Mucosa of descending colon (tissue), 3 donors: ENCODE results near the gene SYNGR3. TPM values are rescaled to one million over a fixed set of nuclear protein-coding genes. Genes with fewer than 3 reads are reported as not detected.

Source experiments
- ATAC-seq: fragments of 200-7000 bp; cut with Tn5 transposase; one replicate; pipeline ENCODE4 v1.9.1; 2020; ENCODE audit warnings: mild to moderate bottlenecking, moderate library complexity
- DNase-seq, 3 donors: peaks; one replicate each; pipeline ENCODE4 v3.0.0-alpha.2; 2020
- H3K36me3 ChIP-seq: fragments of 200-600 bp; one replicate; pipeline ENCODE4 v1.8.0; 2021; ENCODE audit warnings: low read depth, mild to moderate bottlenecking
- H3K4me1 ChIP-seq: fragments of 200-600 bp; one replicate; pipeline ENCODE4 v1.8.0; 2021; ENCODE audit warnings: low read depth, mild to moderate bottlenecking
- H3K4me3 ChIP-seq: fragments of 200-600 bp; one replicate; pipeline ENCODE4 v1.8.0; 2021; ENCODE audit warnings: mild to moderate bottlenecking
- H3K9me3 ChIP-seq: fragments of 200-600 bp; one replicate; pipeline ENCODE4 v1.8.0; 2021; ENCODE audit warnings: mild to moderate bottlenecking
- intact Hi-C, 2 donors: fragments of 100-400 bp; cut with DNase I in 1 of 2; cut with micrococcal nuclease in 1 of 2; formaldehyde crosslinking; loops; one replicate each; pipeline versions ENCODE4 v1.11.0 to v1.11.1; 2022; cut with DNase I, micrococcal nuclease
- total RNA-seq, 3 donors: library from RNA; stranded (reverse); fragmentation: NEBNext Ultra II Directional in 2 of 3; extraction: Animal tissue kit (Norgen Biotek cat#: 25700) in 2 of 3; gene quantifications; one replicate each; pipeline versions ENCODE4 v1.2.1 to v1.2.4, GENCODE V29; 2021 to 2023
- TF ChIP-seq, protein P1 (sequence below): fragments of 200-600 bp; IDR thresholded peaks from one replicate; pipeline ENCODE4 v1.8.0; 2022; ENCODE audit warnings: antibody characterized with exemption, mild to moderate bottlenecking
- donor health status: DM: no; HTN: no; CAD: no; lungs with moderate emphysema.
- donor health status: DM: no; HTN: no; CAD: no.
- donor health status: DM: no; HTN: yes; CAD: no.

The SYNGR3 gene
- total RNA-seq, 3 donors from 2014 or later, result 1.3 to 7.9 (median 1.5) TPM

DNA sequence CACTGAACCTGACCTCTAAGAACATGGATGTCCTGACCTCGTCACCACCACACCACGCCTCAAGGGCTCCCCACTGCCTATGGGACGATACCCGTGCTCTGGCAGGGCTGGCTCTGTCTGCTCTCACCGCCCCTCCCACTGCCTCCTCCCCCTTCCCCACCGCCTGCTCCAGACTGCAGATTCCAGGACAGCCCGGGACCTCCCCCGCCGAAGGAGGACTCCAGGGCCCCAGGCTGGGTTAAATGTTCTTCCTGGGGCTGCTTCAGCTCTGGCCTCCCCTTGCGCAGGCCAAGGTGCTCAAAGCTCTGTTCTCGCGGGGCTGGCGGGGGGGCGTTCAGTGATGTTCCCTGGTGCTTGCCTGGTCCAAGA lies 32.9 kb downstream of the SYNGR3 start:
- intact Hi-C loops, result loop anchor here (10.0 kb wide), 2 partner anchors 122 to 132 kb away; partner anchors contain the start of genes RAB26 (in 1 of the 2) and TRAF7 (in 1 of the 2)
- TF ChIP-seq, protein P1, sequence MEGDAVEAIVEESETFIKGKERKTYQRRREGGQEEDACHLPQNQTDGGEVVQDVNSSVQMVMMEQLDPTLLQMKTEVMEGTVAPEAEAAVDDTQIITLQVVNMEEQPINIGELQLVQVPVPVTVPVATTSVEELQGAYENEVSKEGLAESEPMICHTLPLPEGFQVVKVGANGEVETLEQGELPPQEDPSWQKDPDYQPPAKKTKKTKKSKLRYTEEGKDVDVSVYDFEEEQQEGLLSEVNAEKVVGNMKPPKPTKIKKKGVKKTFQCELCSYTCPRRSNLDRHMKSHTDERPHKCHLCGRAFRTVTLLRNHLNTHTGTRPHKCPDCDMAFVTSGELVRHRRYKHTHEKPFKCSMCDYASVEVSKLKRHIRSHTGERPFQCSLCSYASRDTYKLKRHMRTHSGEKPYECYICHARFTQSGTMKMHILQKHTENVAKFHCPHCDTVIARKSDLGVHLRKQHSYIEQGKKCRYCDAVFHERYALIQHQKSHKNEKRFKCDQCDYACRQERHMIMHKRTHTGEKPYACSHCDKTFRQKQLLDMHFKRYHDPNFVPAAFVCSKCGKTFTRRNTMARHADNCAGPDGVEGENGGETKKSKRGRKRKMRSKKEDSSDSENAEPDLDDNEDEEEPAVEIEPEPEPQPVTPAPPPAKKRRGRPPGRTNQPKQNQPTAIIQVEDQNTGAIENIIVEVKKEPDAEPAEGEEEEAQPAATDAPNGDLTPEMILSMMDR, result no peak
- H3K36me3 ChIP-seq, result no peaks in the 10 kb centered on the region
- DNase-seq, result no peak
- peaks cover 32% of the 10 kb centered on the region for H3K4me1 ChIP-seq
- peak; percentile 28 for ATAC-seq
- H3K4me3 ChIP-seq, result no peak overlapping the region
- H3K9me3 ChIP-seq, result no peaks in the 10 kb centered on the region

DNA sequence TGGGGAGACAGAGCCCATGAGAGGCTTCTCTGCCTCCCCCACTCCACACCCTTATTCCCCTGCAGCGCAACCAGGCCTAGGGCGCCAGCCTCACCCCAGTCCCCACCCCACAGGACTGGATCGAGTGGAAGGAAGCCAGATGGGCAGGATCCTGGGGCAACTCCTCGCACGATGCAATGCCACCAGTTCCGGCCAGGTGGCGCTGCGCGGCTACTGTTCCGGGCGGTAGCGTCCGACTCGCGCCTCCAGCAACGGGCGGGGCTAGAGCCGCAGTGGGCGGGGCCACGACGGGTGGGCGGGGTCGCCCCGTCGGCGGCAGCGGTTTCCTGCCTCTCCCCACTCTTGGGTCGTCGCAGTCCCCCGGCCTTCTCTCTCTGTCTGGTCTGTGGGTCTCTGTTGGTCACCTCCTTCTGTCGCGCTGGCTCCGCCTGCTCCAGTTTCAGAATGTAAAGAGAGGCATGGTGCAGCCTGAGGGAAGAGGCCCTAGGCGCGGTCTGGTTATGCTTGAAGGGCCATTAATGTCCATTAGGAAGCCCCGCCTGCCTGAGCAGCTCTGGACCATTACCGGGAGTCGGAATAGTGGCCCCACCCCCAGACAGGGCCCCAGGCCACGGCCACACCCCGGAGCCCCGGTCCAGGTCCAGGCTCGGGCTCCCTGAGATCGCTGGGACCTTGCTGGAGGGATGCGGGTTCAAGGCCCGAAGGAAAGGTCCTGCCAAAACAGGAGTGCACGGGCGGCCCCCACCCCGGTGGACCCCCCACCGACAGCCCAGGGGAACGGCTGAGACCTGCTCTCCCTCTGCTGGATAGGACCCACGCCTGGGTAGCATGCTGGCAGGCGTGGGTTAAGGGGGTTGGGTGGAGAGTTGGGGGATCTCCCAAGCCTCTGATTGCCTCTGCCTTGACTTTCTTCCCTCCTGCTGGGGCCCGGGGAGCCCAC lies 33.6 kb downstream of the SYNGR3 start:
- TF ChIP-seq, protein P1, result peak; percentile 95
- DNase-seq, result peak; percentile 95 to 99 (median 97)
- H3K4me1 ChIP-seq, result peaks cover 36% of the 10 kb centered on the region
- ATAC-seq, result peak; percentile 95
- H3K9me3 ChIP-seq, result no peaks in the 10 kb centered on the region
- H3K36me3 ChIP-seq, result no peaks in the 10 kb centered on the region
- intact Hi-C loops, result loop anchor here (10.0 kb wide), 2 partner anchors 121 to 131 kb away; partner anchors contain the start of genes RAB26 (in 1 of the 2) and TRAF7 (in 1 of the 2)
- H3K4me3 ChIP-seq, result peak overlapping the region; percentile 9

DNA sequence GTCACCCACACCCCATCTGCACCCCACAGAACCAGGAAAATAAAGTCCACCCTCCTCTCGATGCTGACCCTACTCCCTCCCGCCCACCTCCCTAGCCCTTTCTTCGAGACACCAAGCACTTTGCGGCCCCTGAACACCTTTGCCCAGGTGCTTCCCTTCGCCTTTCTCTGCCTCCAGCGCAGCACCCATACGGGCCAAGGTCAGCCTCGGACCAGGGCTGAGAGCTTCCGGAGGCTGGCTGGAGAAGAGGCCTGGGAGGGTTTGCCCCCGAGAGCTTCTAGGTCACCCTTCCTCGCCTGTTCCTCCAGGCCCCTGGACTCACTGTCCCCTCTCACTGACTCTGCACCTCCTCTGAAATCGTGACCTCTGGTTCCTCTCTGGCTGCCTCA lies 34.3 kb downstream of the SYNGR3 start:
- H3K9me3 ChIP-seq, result no peaks in the 10 kb centered on the region
- intact Hi-C loops, result loop anchor here (10.0 kb wide), 2 partner anchors 121 to 131 kb away; partner anchors contain the start of genes RAB26 (in 1 of the 2) and TRAF7 (in 1 of the 2)
- H3K36me3 ChIP-seq, result no peaks in the 10 kb centered on the region
- TF ChIP-seq, protein P1, result no peak
- DNase-seq (peak in 1 of 3 donors; percentile 37), ATAC-seq (no peak)
- peaks cover 37% of the 10 kb centered on the region for H3K4me1 ChIP-seq
- H3K4me3 ChIP-seq, result no peak overlapping the region

DNA sequence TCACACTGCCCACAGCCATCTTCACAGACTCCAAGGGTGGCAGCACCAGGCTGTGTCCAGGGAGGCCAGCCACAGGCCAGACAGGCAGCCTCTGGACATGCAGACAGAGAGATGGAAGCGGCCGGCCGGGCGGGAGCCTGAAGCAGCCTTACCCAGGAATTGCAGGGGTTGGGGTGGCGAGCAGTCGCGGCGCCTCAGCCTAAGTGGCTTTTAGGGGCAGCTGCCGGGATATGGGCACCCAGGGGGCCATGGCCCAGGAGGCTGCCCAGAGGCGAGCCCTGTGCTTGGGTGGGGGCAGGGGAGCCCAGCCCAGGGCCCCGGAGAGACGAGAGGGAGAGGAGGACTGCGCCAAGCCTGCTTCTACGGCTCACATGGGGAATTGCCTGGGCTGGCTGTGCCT lies 35.5 kb downstream of the SYNGR3 start:
- TF ChIP-seq, protein P1, result no peak
- no peaks in the 10 kb centered on the region for H3K9me3 ChIP-seq
- peak in 2 of 3 donors; percentile 33 to 52 for DNase-seq
- no peak overlapping the region for H3K4me3 ChIP-seq
- H3K4me1 ChIP-seq, result peaks cover 29% of the 10 kb centered on the region
- H3K36me3 ChIP-seq, result no peaks in the 10 kb centered on the region
- ATAC-seq, result no peak
- intact Hi-C loops, result loop anchor here (10.0 kb wide), 2 partner anchors 120 to 130 kb away; partner anchors contain the start of genes RAB26 (in 1 of the 2) and TRAF7 (in 1 of the 2)

DNA sequence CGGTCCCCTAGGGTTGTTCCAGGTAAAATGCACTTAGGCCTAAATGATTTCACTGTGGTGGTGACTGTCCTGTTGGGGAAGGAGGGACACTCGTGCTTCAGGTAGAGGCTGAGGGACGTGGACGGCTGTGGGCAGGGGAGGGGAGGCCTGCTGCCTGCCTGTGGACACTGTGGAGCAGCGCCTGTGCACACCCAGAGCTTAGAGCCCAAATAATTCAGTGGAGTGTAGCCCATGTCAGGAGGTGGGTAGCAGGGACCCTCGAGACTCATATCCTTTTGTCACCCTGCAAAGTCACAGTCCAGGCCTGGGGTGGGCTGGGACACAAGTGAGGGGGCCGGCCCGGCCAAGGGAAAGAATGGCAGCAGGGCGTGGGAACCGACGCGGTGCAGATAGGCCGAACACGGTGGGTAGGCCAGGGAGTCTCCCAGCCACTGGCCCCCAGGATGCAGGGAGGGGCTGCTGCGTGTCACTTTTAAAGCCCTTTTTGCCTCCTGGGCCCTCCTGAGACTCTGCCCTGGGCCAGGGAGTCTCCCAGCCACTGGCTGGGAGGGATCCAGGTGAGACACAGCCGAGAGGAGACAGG lies 36.2 kb downstream of the SYNGR3 start:
- no peaks in the 10 kb centered on the region for H3K9me3 ChIP-seq
- peak in 1 of 3 donors; percentile 54 for DNase-seq
- TF ChIP-seq, protein P1, result no peak
- no peak overlapping the region for H3K4me3 ChIP-seq
- H3K36me3 ChIP-seq, result no peaks in the 10 kb centered on the region
- intact Hi-C loops, result loop anchor here (10.0 kb wide), 2 partner anchors 119 to 129 kb away; partner anchors contain the start of genes RAB26 (in 1 of the 2) and TRAF7 (in 1 of the 2)
- no peak for ATAC-seq
- peaks cover 23% of the 10 kb centered on the region for H3K4me1 ChIP-seq
